ENCODE results near the gene NTHL1. TPM values are rescaled to one million over a fixed set of nuclear protein-coding genes. Genes with fewer than 3 reads are reported as not detected.

Gene NTHL1
- total and polyA plus RNA-seq, 2 of the 8 experiments (the other 6 are each of a cell fraction or from before 2014, with no cell fraction given) = 70.9 to 150 TPM

DNA sequence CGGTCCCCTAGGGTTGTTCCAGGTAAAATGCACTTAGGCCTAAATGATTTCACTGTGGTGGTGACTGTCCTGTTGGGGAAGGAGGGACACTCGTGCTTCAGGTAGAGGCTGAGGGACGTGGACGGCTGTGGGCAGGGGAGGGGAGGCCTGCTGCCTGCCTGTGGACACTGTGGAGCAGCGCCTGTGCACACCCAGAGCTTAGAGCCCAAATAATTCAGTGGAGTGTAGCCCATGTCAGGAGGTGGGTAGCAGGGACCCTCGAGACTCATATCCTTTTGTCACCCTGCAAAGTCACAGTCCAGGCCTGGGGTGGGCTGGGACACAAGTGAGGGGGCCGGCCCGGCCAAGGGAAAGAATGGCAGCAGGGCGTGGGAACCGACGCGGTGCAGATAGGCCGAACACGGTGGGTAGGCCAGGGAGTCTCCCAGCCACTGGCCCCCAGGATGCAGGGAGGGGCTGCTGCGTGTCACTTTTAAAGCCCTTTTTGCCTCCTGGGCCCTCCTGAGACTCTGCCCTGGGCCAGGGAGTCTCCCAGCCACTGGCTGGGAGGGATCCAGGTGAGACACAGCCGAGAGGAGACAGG lies 21.7 kb downstream of the NTHL1 start:
- WGBS, 2 experiments (ENCODE audit: extremely low coverage in 1 of 2, insufficient coverage in 1 of 2, insufficient read length in 1 of 2, insufficient replicate concordance in 2 of 2, low coverage in 1 of 2, low lambda C conversion rate in 2 of 2, missing lambda C conversion rate in 1 of 2) = 93% methylated on average over 15 of the region's 16 CpGs; no CpG with 5 or more reads in 1 of the 2 experiments
- CTCF ChIA-PET (ENCODE audit: partially characterized antibody) = interaction anchor here (1.0 to 7.5 kb wide), 5 partner anchors 9 to 367 kb away, joined by 3 to 55 read pairs (median 5); no protein-coding TSS in a partner anchor
- no peak overlapping the region for H3K56ac ChIP-seq (replicated peaks; ENCODE audit: insufficient read length, low read depth, low read length)
- TF ChIP-seq, protein P1, sequence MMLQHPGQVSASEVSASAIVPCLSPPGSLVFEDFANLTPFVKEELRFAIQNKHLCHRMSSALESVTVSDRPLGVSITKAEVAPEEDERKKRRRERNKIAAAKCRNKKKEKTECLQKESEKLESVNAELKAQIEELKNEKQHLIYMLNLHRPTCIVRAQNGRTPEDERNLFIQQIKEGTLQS (IDR thresholded peaks at IDR 0.05; ENCODE audit: insufficient read depth, low read depth, low read length) = no peak
- TF ChIP-seq SIN3A (conservative IDR thresholded peaks at IDR 0.05 in 1 of 2, IDR thresholded peaks at IDR 0.05 in 1 of 2; ENCODE audit: low read depth in 1 of 2, low read length in 2 of 2) (no peak), TCF12 (IDR thresholded peaks at IDR 0.05; ENCODE audit: low read depth, low read length) (no peak), NANOG (IDR thresholded peaks at IDR 0.05; ENCODE audit: insufficient read depth, low read depth, low read length, poor library complexity, severe bottlenecking) (no peak)
- TF ChIP-seq, protein P2, sequence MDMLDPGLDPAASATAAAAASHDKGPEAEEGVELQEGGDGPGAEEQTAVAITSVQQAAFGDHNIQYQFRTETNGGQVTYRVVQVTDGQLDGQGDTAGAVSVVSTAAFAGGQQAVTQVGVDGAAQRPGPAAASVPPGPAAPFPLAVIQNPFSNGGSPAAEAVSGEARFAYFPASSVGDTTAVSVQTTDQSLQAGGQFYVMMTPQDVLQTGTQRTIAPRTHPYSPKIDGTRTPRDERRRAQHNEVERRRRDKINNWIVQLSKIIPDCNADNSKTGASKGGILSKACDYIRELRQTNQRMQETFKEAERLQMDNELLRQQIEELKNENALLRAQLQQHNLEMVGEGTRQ (IDR thresholded peaks at IDR 0.05; ENCODE audit: low read length) = no peak
- TF ChIP-seq, protein P3, sequence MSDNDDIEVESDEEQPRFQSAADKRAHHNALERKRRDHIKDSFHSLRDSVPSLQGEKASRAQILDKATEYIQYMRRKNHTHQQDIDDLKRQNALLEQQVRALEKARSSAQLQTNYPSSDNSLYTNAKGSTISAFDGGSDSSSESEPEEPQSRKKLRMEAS (IDR thresholded peaks at IDR 0.05) = no peak

More for the DNA sequence above, 21.7 kb downstream of the NTHL1 start:
- H3K4me3 ChIP-seq (ENCODE audit: extremely low read depth in 1 of 4, insufficient read depth in 2 of 4, low read depth in 3 of 4, low read length in 4 of 4) = peak overlapping the region in 1 of 4 experiments; percentile 50; a peak in 1 of 8 replicates
- no peak overlapping the region for H4K5ac ChIP-seq (ENCODE audit: insufficient read length, low read depth, low read length)
- DNase-seq (ENCODE audit: low read depth in 1 of 2, low spot score in 2 of 2) = no peak
- no peak overlapping the region for H3K9ac ChIP-seq (replicated peaks in 1 of 4; ENCODE audit: extremely low read depth in 1 of 4, low read depth in 3 of 4, low read length in 3 of 4)
- H4K91ac ChIP-seq (replicated peaks; ENCODE audit: insufficient read length, low read length) = no peak overlapping the region
- peaks cover 3 to 36% (median 29%) of the 10 kb centered on the region in 4 experiments for H3K27me3 ChIP-seq (replicated peaks in 1 of 4; ENCODE audit: control insufficient read depth in 3 of 4, extremely low read depth in 1 of 4, insufficient read depth in 3 of 4, low read length in 3 of 4)
- no peak overlapping the region; the same call in 1 of the 2 replicates for H4K8ac ChIP-seq (ENCODE audit: extremely low read depth, insufficient read depth, low read length)
- no peaks in the 10 kb centered on the region for H3K9me3 ChIP-seq (ENCODE audit: insufficient read depth in 2 of 2, low read depth in 1 of 2, low read length in 1 of 2)
- peaks cover 7% of the 10 kb centered on the region; the same call in 1 of the 2 replicates for H3K23me2 ChIP-seq (ENCODE audit: low read depth, low read length)
- peak overlapping the region; percentile 97 for H2BK15ac ChIP-seq (ENCODE audit: low read length)
- H3K79me2 ChIP-seq (ENCODE audit: control insufficient read depth in 1 of 2, insufficient read depth in 2 of 2, low read length in 2 of 2) = no peaks in the 10 kb centered on the region
- no peak overlapping the region; the same call in 1 of the 2 replicates for H2AK5ac ChIP-seq (ENCODE audit: low read depth, low read length)
- H3K18ac ChIP-seq (ENCODE audit: extremely low read depth, low read length) = no peak overlapping the region
- peaks cover 0 to 14% (median 11%) of the 10 kb centered on the region in 4 experiments; a peak in 5 of 7 replicates for H3K4me1 ChIP-seq (replicated peaks in 1 of 4; ENCODE audit: control insufficient read depth in 3 of 4, insufficient read depth in 4 of 4, low read length in 3 of 4)
- H2BK5ac ChIP-seq (ENCODE audit: low read depth, low read length) = no peak overlapping the region
- H2BK12ac ChIP-seq (ENCODE audit: low read depth, low read length) = 0 out of 2 replicates have a peak overlapping the region, but pooled peaks have one; percentile 80
- no peaks in the 10 kb centered on the region for H3K79me1 ChIP-seq (ENCODE audit: low read depth, low read length)
- no peak overlapping the region for H2BK120ac ChIP-seq (replicated peaks; ENCODE audit: low read depth, low read length)
- H3K27ac ChIP-seq (ENCODE audit: low read depth, low read length) = no peak overlapping the region
- no peaks in the 10 kb centered on the region for H3K36me3 ChIP-seq (ENCODE audit: control insufficient read depth in 2 of 4, insufficient read depth in 4 of 4, low read length in 3 of 4)
- no peak overlapping the region for H3K4ac ChIP-seq (replicated peaks; ENCODE audit: insufficient read length, low read depth, low read length)
- FAIRE-seq = no peak
- POLR2A ChIA-PET (ENCODE audit: partially characterized antibody) = interaction anchor here (0.7 to 2.1 kb wide), 4 partner anchors 61 to 157 kb away, joined by 3 to 7 read pairs (median 3); partner anchors contain the start of genes RPS2 and TRAF7
- no peak overlapping the region for H3K14ac ChIP-seq (ENCODE audit: insufficient read length)
- H4K20me1 ChIP-seq (replicated peaks in 1 of 2; ENCODE audit: control insufficient read depth in 1 of 2, insufficient read depth in 2 of 2, low read length in 2 of 2) = peaks cover 0 to 9% of the 10 kb centered on the region in 2 experiments
- peak overlapping the region; percentile 59 to 61; a peak in 1 of 4 replicates for H3K4me2 ChIP-seq (ENCODE audit: insufficient read depth in 1 of 2, low read depth in 2 of 2, low read length in 2 of 2)
- no peak overlapping the region for H2AFZ ChIP-seq (ENCODE audit: low read length)
- H2BK20ac ChIP-seq (ENCODE audit: low read length) = 0 out of 2 replicates have a peak overlapping the region, but pooled peaks have one; percentile 80
- H3K23ac ChIP-seq (ENCODE audit: insufficient read length) = no peak overlapping the region

Data from H1 (cell line).